Activated CD8-positive, alpha-beta memory T cell treated with anti-CD3 and anti-CD28 coated beads for 4 hours (primary cell): ENCODE measurements around the gene CCDC57.
A peak's percentile ranks its signal among the peaks of the same experiment; 100 is the strongest.
"Not testable (repeated sequence)": the region's sequence is repeated elsewhere in the genome, so short reads cannot be mapped to it uniquely, and the experiment has no call there.

Experiments
- DNase-seq, 2 donors: peaks; one replicate each; pipeline ENCODE4 v3.0.0-alpha.2; 2020; ENCODE audit warnings: low read depth in 2 of 2

The CCDC57 gene

GRCh38 chr17:82153745-82154375 lies 58.8 kb downstream of the CCDC57 start:
- peak; percentile 61 to 63 for DNase-seq

GRCh38 chr17:82153295-82153691 lies 59.3 kb downstream of the CCDC57 start:
- no peak for DNase-seq

- no peak for DNase-seq
These were observed 59.9 kb downstream of the CCDC57 start for GRCh38 chr17:82152556-82153294.

- DNase-seq = no peak
These were observed 60.5 kb downstream of the CCDC57 start for GRCh38 chr17:82152114-82152513.

GRCh38 chr17:82151106-82151957 lies 61.3 kb downstream of the CCDC57 start:
- no peak for DNase-seq

- no peak for DNase-seq
These were observed 63.1 kb downstream of the CCDC57 start for GRCh38 chr17:82149401-82150099.

- no peak for DNase-seq
These were observed 63.6 kb downstream of the CCDC57 start for GRCh38 chr17:82148997-82149396.

- no peak for DNase-seq
These were observed 64.6 kb downstream of the CCDC57 start for GRCh38 chr17:82148011-82148410.

- DNase-seq = no peak
These were observed 65.7 kb downstream of the CCDC57 start for GRCh38 chr17:82146663-82147654.

- DNase-seq = no peak
These were observed 67.0 kb downstream of the CCDC57 start for GRCh38 chr17:82145550-82146155.

GRCh38 chr17:82143333-82143732 lies 69.3 kb downstream of the CCDC57 start:
- no peak for DNase-seq

- not testable (repeated sequence) for DNase-seq
These were observed 72.7 kb downstream of the CCDC57 start for GRCh38 chr17:82139961-82140360.

GRCh38 chr17:82138511-82138992 lies 74.1 kb downstream of the CCDC57 start:
- no peak for DNase-seq

GRCh38 chr17:82134101-82134500 lies 78.5 kb downstream of the CCDC57 start:
- DNase-seq = no peak

GRCh38 chr17:82133166-82133953 lies 79.3 kb downstream of the CCDC57 start:
- DNase-seq = not testable (repeated sequence)

- DNase-seq = no peak
These were observed 83.5 kb downstream of the CCDC57 start for GRCh38 chr17:82129095-82129494.

GRCh38 chr17:82128287-82128686 lies 84.4 kb downstream of the CCDC57 start:
- DNase-seq = no peak

GRCh38 chr17:82127704-82128103 lies 84.9 kb downstream of the CCDC57 start:
- no peak for DNase-seq

GRCh38 chr17:82127315-82127595 lies 85.4 kb downstream of the CCDC57 start:
- DNase-seq = no peak
